ENCODE results near the gene GPR39.
A peak's percentile ranks its signal among the peaks of the same experiment; 100 is the strongest.

Gene GPR39

GRCh38 chr2:132549935-132550670, 133.5 kb downstream of the GPR39 start:
- TF ChIP-seq ISL1 (CRISPR knock-in tag; IDR thresholded peaks at IDR 0.05) = peak; percentile 26; the same call in 1 of the 2 replicates
- TF ChIP-seq OSR1 (CRISPR knock-in tag; IDR thresholded peaks at IDR 0.05) = no peak
- ATAC-seq = peak; percentile 67

GRCh38 chr2:132550946-132551345, 134.3 kb downstream of the GPR39 start:
- ATAC-seq = peak; percentile 66
- TF ChIP-seq TSHZ2 (CRISPR knock-in tag; IDR thresholded peaks at IDR 0.05) (no peak), TCF4 (CRISPR knock-in tag; IDR thresholded peaks at IDR 0.05; ENCODE audit: borderline replicate concordance) (no peak), CREB5 (CRISPR knock-in tag; IDR thresholded peaks at IDR 0.05; ENCODE audit: low read depth) (no peak), SNAI2 (CRISPR knock-in tag; IDR thresholded peaks at IDR 0.05) (no peak), TOX (CRISPR knock-in tag; IDR thresholded peaks at IDR 0.05; ENCODE audit: borderline replicate concordance) (no peak), ZNF565 (CRISPR knock-in tag; conservative IDR thresholded peaks at IDR 0.05; ENCODE audit: low read depth) (no peak)

- TF ChIP-seq ZNF565 (CRISPR knock-in tag; conservative IDR thresholded peaks at IDR 0.05; ENCODE audit: low read depth) (no peak), ZC3H10 (CRISPR knock-in tag; IDR thresholded peaks at IDR 0.05) (no peak), PATZ1 (CRISPR knock-in tag; IDR thresholded peaks at IDR 0.05; ENCODE audit: borderline replicate concordance) (no peak), ARNTL (CRISPR knock-in tag; IDR thresholded peaks at IDR 0.05; ENCODE audit: borderline replicate concordance, low read depth) (no peak)
- ATAC-seq = no peak
These were observed 141.1 kb downstream of the GPR39 start for GRCh38 chr2:132557694-132558093.

- no peak for TF ChIP-seq TCF4 (CRISPR knock-in tag; IDR thresholded peaks at IDR 0.05; ENCODE audit: borderline replicate concordance)
- no peak for TF ChIP-seq TOX (CRISPR knock-in tag; IDR thresholded peaks at IDR 0.05; ENCODE audit: borderline replicate concordance)
- TF ChIP-seq PPARA (CRISPR knock-in tag; IDR thresholded peaks at IDR 0.05; ENCODE audit: borderline replicate concordance) = no peak
- no peak for TF ChIP-seq GLIS3 (CRISPR knock-in tag; IDR thresholded peaks at IDR 0.05)
- no peak for TF ChIP-seq ZC3H10 (CRISPR knock-in tag; IDR thresholded peaks at IDR 0.05)
- no peak for TF ChIP-seq ISL1 (CRISPR knock-in tag; IDR thresholded peaks at IDR 0.05)
- no peak for TF ChIP-seq ZNF565 (CRISPR knock-in tag; conservative IDR thresholded peaks at IDR 0.05; ENCODE audit: low read depth)
- TF ChIP-seq CSDC2 (CRISPR knock-in tag; IDR thresholded peaks at IDR 0.05) = no peak
- TF ChIP-seq SNAI2 (CRISPR knock-in tag; IDR thresholded peaks at IDR 0.05) = no peak
- TF ChIP-seq BACH2 (CRISPR knock-in tag; IDR thresholded peaks at IDR 0.05; ENCODE audit: borderline replicate concordance) = no peak
- TF ChIP-seq PATZ1 (CRISPR knock-in tag; IDR thresholded peaks at IDR 0.05; ENCODE audit: borderline replicate concordance) = no peak
- no peak for TF ChIP-seq ZNF8 (CRISPR knock-in tag; IDR thresholded peaks at IDR 0.05)
- TF ChIP-seq RARB (CRISPR knock-in tag; IDR thresholded peaks at IDR 0.05) = no peak
These were observed 142.7 kb downstream of the GPR39 start for GRCh38 chr2:132559326-132559725.

GRCh38 chr2:132559921-132560320, 143.3 kb downstream of the GPR39 start:
- ATAC-seq = no peak
- TF ChIP-seq ZNF8 (CRISPR knock-in tag; IDR thresholded peaks at IDR 0.05) (no peak), CSDC2 (CRISPR knock-in tag; IDR thresholded peaks at IDR 0.05) (no peak), ZFP30 (CRISPR knock-in tag; IDR thresholded peaks at IDR 0.05) (no peak), POU6F1 (CRISPR knock-in tag; IDR thresholded peaks at IDR 0.05; ENCODE audit: borderline replicate concordance, low read depth) (no peak), TCF4 (CRISPR knock-in tag; IDR thresholded peaks at IDR 0.05; ENCODE audit: borderline replicate concordance) (no peak), RARB (CRISPR knock-in tag; IDR thresholded peaks at IDR 0.05) (no peak), BACH2 (CRISPR knock-in tag; IDR thresholded peaks at IDR 0.05; ENCODE audit: borderline replicate concordance) (no peak), TSHZ2 (CRISPR knock-in tag; IDR thresholded peaks at IDR 0.05) (no peak), GLIS3 (CRISPR knock-in tag; IDR thresholded peaks at IDR 0.05) (no peak), ARNTL (CRISPR knock-in tag; IDR thresholded peaks at IDR 0.05; ENCODE audit: borderline replicate concordance, low read depth) (no peak), ISL1 (CRISPR knock-in tag; IDR thresholded peaks at IDR 0.05) (no peak)

More at GRCh38 chr2:132559326-132559725, 142.7 kb downstream of the GPR39 start:
- ATAC-seq = no peak
